Glutamatergic neuron (in vitro differentiated cells): ENCODE data around the gene ZNF367. TPM values are rescaled to one million over a fixed set of nuclear protein-coding genes. Genes with fewer than 3 reads are reported as not detected.

ENCODE experiments used
- DNase-seq: peaks from one replicate; pipeline ENCODE4 v3.0.0; 2022
- H3K27ac Mint-ChIP-seq: one replicate; pipeline ENCODE4 v1.8.0; 2020; ENCODE audit warnings: mild to moderate bottlenecking, mixed read lengths, inconsistent platforms; ENCODE audit not compliant: unreplicated experiment
- H3K27me3 Mint-ChIP-seq: one replicate; pipeline ENCODE4 v1.8.0; 2020; ENCODE audit warnings: mild to moderate bottlenecking, moderate library complexity, mixed read lengths, inconsistent platforms; ENCODE audit not compliant: unreplicated experiment
- H3K36me3 Mint-ChIP-seq: one replicate; pipeline ENCODE4 v1.8.0; 2020; ENCODE audit warnings: mild to moderate bottlenecking, mixed read lengths, inconsistent platforms; ENCODE audit not compliant: unreplicated experiment
- H3K4me1 Mint-ChIP-seq: one replicate; pipeline ENCODE4 v1.8.0; 2020; ENCODE audit warnings: mild to moderate bottlenecking, low read depth, mixed read lengths, inconsistent platforms; ENCODE audit not compliant: unreplicated experiment
- H3K4me3 Mint-ChIP-seq: one replicate; pipeline ENCODE4 v1.8.0; 2020; ENCODE audit warnings: mild to moderate bottlenecking, mixed read lengths, inconsistent platforms; ENCODE audit not compliant: unreplicated experiment
- H3K9me3 Mint-ChIP-seq: one replicate; pipeline ENCODE4 v1.8.0; 2020; ENCODE audit warnings: mild to moderate bottlenecking, moderate library complexity, mixed read lengths, inconsistent platforms; ENCODE audit not compliant: unreplicated experiment
- CTCF ChIP-seq: fragments of 200-600 bp; sonication (generic); IDR thresholded peaks from one replicate; pipeline ENCODE4 v1.5.0; 2021; ENCODE audit not compliant: partially characterized antibody, unreplicated experiment
- total RNA-seq: library from RNA; stranded (reverse); fragmentation: NEBNext Ultra II Directional; extraction: Animal tissue kit (Norgen Biotek cat#: 25700); gene quantifications from one replicate; pipeline ENCODE4 v1.2.1, GENCODE V29; 2021; ENCODE audit not compliant: unreplicated experiment

Gene ZNF367
- total RNA-seq, 1 donor from 2014 or later: 39.5 TPM

GRCh38 chr9:96437454-96437853 lies 19.3 kb upstream of the ZNF367 start:
- no peak for DNase-seq
- Mint-ChIP-seq H3K27ac (no peak overlapping the region), H3K4me1 (no peaks in the 10 kb centered on the region), H3K4me3 (no peak overlapping the region), H3K27me3 (no peaks in the 10 kb centered on the region), H3K36me3 (peaks cover 4% of the 10 kb centered on the region), H3K9me3 (no peaks in the 10 kb centered on the region)
- no peak for TF ChIP-seq CTCF

- Mint-ChIP-seq H3K27me3 (no peaks in the 10 kb centered on the region), H3K9me3 (no peaks in the 10 kb centered on the region), H3K36me3 (peaks cover 4% of the 10 kb centered on the region), H3K4me1 (no peaks in the 10 kb centered on the region), H3K4me3 (no peak overlapping the region), H3K27ac (no peak overlapping the region)
- no peak for TF ChIP-seq CTCF
- no peak for DNase-seq
These were observed 18.4 kb upstream of the ZNF367 start for GRCh38 chr9:96436456-96437126.

GRCh38 chr9:96436063-96436455 lies 17.9 kb upstream of the ZNF367 start:
- H3K36me3 Mint-ChIP-seq: peaks cover 4% of the 10 kb centered on the region
- no peak overlapping the region for H3K27ac Mint-ChIP-seq
- no peak for TF ChIP-seq CTCF
- H3K9me3 Mint-ChIP-seq: no peaks in the 10 kb centered on the region
- no peak for DNase-seq
- H3K4me3 Mint-ChIP-seq: no peak overlapping the region
- no peaks in the 10 kb centered on the region for H3K4me1 Mint-ChIP-seq
- no peaks in the 10 kb centered on the region for H3K27me3 Mint-ChIP-seq

- no peak for DNase-seq
- Mint-ChIP-seq H3K27me3 (no peaks in the 10 kb centered on the region), H3K9me3 (no peaks in the 10 kb centered on the region), H3K4me1 (peaks cover under 1% of the 10 kb centered on the region), H3K27ac (no peak overlapping the region), H3K36me3 (peaks cover 4% of the 10 kb centered on the region), H3K4me3 (no peak overlapping the region)
- TF ChIP-seq CTCF: no peak
These were observed 17.2 kb upstream of the ZNF367 start for GRCh38 chr9:96435345-96435744.

GRCh38 chr9:96430377-96430776 lies 12.2 kb upstream of the ZNF367 start:
- no peak for TF ChIP-seq CTCF
- Mint-ChIP-seq H3K9me3 (no peaks in the 10 kb centered on the region), H3K27me3 (no peaks in the 10 kb centered on the region), H3K27ac (peak overlapping the region; percentile 37), H3K36me3 (peaks cover 4% of the 10 kb centered on the region), H3K4me3 (no peak overlapping the region), H3K4me1 (peaks cover 6% of the 10 kb centered on the region)
- DNase-seq: no peak
